ENCODE measurements around the gene TSHZ3.

Gene TSHZ3, protein sequence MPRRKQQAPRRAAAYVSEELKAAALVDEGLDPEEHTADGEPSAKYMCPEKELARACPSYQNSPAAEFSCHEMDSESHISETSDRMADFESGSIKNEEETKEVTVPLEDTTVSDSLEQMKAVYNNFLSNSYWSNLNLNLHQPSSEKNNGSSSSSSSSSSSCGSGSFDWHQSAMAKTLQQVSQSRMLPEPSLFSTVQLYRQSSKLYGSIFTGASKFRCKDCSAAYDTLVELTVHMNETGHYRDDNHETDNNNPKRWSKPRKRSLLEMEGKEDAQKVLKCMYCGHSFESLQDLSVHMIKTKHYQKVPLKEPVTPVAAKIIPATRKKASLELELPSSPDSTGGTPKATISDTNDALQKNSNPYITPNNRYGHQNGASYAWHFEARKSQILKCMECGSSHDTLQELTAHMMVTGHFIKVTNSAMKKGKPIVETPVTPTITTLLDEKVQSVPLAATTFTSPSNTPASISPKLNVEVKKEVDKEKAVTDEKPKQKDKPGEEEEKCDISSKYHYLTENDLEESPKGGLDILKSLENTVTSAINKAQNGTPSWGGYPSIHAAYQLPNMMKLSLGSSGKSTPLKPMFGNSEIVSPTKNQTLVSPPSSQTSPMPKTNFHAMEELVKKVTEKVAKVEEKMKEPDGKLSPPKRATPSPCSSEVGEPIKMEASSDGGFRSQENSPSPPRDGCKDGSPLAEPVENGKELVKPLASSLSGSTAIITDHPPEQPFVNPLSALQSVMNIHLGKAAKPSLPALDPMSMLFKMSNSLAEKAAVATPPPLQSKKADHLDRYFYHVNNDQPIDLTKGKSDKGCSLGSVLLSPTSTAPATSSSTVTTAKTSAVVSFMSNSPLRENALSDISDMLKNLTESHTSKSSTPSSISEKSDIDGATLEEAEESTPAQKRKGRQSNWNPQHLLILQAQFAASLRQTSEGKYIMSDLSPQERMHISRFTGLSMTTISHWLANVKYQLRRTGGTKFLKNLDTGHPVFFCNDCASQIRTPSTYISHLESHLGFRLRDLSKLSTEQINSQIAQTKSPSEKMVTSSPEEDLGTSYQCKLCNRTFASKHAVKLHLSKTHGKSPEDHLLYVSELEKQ

DNA sequence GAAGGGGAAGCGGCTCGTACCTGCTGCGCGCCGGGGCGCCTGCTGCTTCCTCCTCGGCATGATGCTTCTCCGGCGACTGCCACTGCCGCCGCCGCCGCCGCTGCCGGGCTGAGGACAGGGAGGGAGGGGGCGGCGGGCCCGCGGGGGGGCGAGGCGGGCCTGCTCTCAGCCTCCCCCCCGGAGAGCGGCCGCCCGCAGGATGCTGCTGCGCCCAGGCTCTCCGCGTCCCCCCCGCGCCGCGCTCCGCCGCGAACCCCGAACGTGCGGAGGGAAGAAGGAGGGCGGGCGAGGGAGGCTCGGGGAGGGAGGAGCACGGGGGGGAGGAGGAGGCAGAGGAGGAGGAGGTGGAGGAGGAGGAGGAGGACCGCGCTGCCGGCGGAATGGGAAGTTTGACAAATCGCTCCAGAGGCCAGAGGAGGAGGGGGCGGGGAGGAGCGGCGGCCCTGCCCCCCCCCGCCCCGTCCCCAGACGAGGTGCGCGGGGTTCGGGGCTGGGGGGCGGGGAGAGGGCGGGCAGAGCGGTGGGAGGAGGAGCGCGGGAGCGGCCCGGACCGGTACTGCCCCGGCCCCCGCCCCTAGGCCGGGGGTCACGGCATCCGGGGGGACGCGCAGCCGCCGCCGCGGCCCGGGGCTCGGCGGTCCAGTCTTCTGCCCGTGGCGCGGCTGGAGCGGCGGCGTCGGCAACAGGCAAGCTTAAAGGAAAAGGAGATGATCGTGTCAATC lies at the start of gene TSHZ3:
TSS of gene TSHZ3 (minus strand) at position 277 of the 722 bp plus-strand sequence. CDS start at position 60, 217 bp downstream.
- peak; percentile 75 for DNase-seq

DNA sequence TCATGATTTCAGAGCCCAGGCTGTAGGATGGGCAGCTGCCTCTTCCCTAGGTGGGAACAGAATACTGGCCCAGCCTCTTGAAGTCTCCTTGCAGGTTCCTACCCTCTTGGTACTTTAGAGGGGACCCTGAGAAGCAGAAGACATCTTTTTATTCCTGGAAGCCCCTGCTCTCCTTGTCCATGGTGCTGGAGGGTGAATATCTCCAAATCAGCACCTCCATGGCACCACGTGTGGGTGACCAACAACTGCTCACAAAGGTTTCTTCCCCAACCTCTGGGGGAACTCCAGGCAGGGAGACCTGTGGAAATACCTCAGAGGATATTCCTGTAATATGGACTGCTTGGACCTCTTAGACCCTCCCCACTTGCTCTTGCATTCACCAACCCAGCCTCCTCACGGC lies 48.1 kb upstream of the TSHZ3 start:
- no peak for DNase-seq

DNA sequence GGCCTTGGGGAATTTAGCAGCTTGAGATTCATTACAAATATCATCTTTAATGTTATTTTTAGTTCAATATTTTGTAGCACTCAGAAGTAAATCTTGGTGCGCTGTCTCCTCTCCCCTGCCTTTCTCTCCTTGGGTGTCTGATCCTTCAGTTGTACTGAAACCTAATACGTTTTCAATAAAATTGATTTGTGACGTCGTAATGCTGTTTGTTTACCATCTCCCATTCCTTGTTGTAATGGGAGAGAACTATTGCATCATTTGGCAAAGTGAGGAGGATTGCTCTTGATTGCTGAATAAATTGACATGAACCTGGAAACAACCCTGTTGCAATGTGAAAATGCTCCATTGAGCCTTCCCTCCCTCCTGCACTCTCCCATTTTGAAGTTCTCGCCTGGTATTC lies 43.2 kb upstream of the TSHZ3 start:
- no peak for DNase-seq

DNA sequence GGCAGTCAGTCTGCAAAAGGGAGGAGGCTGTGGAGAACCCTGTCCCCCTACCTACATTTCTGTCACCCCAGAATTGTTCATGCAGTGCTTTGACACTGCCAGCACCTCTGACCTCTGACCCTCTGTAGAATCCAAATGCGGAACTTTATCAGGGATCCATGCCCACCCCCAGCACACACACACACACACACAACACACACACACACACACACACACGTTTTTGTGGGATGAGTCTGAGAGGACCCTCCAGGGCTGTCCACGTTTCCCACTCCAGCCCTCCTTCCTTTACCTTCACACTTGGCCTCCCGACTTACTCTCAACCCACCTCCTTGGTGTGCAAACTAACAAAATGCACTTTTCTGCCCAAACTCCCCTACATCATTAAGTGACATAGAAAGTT lies 42.3 kb upstream of the TSHZ3 start:
- no peak for DNase-seq

DNA sequence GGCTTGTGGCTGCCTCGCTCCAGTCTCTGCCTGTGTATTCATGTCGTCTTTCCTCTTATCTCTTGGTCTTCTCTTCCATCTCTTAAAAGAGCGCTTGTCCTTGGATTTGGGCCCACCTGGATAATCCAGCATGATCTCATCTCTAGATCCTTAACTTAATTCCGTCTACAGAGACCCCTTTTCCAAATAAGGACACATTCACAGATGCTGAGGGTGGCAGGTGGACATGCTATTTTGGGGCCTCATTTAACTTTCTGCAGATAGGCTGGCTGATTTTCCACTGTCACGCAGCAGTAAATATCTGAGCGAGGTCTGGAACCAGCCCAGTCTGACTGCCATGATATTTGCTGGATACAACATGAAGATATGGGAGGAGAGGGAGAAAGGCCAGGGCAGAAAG lies 41.5 kb upstream of the TSHZ3 start:
- DNase-seq = no peak

DNA sequence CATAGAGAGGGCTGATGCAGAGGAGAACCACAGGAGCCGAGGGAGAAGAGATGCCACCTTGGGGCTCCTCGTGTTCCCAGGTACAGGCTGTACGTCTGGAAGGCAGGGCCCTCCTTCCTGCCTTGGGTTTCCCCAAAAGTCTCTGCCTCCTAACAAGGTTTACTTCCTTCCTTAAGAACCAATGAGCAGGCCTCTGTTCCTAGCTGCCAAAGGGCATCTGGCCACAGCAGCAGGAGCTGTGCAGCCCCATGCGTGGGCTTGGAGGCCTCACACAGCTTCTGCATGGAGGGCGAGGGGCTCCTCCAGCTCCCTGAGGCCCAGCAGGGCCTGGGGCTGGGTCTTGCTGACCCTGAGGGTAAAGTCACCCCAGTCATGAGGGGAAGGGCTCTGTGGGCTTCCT lies 40.6 kb upstream of the TSHZ3 start:
- no peak for DNase-seq

DNA sequence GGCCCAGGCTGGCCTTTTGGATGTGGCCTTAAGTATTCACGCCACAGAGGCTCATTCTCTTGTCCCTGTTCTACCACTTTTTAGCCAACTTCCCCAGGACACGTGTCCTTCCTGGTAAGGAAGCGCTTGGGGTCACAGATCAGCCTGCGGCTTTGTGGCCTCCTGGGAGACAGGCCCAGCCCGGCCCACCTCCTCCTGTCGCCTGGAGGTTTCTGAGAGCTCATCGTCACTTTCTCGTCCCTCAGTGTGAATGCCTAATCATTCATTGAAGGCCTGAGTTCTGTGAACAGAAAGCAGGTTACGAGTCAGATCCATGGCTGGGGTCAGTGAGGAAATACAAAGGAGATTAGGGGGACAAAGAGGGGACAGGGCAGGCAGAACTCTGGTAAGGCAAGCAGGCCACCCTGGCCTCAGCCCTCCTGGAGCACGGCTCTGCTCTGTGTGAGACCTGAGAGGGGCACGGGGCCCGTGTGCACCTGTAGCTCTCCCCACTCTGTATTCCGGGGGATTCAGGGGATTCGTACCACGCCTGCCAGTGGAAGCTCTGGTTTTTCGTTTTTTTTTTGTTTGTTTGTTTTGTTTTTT lies 38.6 kb upstream of the TSHZ3 start:
- no peak for DNase-seq

DNA sequence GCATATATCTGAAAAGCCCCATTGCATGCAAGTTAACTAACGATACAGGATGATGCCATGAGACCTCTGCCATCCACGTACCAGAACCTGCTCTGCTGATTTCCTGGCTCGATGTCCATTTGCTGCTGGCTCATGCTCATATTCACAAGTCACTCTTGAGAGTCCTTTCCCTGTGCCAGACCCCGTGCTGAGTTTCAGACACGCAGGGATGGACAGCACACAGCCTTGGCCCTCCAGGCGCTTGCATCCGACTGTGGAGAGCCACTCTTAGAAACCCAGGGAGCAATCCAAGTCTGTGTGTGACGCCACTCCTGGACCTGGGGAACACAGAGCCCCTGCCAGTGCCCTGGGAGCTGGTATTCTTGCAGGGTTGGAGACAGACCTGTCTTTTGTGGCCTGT lies 37.6 kb upstream of the TSHZ3 start:
- DNase-seq = no peak

DNA sequence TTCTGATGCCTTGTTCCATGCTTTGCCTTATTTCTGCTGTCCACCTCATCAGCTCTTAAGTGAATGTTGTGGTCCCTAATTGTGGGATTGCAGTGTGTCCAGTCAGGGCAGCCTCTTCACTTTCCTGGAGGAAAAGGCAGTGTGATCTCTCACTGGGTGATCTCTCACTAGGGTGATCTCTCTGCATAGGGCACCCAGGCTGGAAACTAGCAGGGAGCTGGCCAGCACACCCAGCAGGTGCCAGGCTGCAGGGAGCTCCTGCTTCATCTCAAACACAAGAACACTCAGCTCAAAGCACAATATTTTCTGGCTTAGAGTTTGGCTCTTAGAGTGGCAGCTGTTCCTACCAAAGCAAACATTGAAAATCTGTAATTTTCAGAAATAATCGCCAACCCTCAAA lies 36.5 kb upstream of the TSHZ3 start:
- no peak for DNase-seq

DNA sequence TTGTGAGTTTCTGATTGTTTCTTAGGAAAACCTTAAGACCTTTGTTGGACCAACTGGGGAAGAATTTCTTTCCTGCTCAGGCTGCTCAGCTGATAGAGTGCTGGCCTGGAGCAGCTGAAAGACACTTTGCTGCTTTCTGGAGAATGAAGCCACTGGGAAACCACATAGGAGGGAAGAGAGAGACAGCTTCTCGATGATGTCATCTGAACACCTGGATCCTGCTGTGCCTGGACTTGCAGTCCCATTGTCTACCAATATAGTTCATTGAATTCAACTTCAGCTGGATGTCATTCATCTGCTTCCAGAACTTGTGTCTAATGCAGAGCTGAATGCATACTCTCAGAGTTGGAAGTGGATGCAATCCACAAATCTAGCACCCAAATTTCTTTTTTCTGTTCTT lies 34.3 kb upstream of the TSHZ3 start:
- no peak for DNase-seq

DNA sequence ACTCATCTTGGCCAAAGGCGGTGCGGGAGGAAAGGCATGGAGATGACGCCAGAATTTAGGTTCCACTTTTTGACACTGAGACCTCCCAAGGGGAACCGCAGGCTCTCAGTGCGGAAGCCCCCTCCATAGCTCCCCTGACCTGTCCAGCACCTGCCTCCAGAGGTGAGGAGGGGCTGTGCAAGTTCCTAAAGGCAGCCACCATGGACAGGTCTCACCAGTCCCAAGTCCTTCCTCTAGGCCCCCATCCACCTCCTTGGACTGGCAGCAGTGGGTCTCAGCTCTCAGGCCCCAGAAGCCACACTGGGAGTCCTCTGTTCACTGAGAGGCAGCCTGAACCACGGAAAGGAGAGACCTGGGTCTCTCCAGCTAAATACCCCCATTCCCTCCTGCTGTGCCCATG lies 31.6 kb upstream of the TSHZ3 start:
- no peak for DNase-seq

DNA sequence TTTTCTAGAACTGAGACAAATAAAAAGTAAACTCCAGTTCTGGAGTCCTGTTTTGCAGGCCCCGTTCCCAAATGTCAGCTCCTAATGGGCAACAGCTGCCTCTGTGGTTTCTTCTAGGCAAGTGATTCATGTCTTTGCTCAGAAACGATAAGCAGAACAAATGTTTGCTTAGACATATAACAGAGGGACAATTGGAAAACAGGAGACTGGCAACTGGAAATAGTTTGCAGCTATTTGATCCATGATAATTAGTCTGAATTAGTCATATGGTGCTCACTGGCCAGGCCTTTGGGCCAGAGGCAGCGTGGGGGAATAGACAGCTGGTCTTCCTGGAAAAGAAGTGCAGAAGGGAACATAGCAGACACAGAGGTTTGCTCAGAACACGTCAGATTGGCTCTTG lies 29.2 kb upstream of the TSHZ3 start:
- no peak for DNase-seq

DNA sequence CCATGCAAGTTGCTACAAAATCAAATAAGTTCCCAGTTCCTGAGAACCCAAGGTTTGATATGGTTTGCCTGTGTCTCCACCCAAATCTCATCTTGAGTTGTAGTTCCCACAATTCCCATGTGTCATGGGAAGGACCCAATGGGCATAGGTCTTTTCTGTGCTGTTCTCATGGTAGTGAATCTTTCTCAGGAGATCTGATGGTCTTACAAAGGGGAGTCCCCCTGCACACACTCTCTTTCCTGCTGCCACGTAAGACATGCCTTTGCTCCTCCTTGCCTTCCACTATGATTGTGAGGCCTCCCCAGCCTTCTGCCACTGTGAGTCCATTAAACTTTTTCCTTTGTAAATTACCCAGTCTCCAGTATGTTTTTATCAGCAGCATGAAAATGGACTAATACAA lies 28.5 kb upstream of the TSHZ3 start:
- DNase-seq = no peak

DNA sequence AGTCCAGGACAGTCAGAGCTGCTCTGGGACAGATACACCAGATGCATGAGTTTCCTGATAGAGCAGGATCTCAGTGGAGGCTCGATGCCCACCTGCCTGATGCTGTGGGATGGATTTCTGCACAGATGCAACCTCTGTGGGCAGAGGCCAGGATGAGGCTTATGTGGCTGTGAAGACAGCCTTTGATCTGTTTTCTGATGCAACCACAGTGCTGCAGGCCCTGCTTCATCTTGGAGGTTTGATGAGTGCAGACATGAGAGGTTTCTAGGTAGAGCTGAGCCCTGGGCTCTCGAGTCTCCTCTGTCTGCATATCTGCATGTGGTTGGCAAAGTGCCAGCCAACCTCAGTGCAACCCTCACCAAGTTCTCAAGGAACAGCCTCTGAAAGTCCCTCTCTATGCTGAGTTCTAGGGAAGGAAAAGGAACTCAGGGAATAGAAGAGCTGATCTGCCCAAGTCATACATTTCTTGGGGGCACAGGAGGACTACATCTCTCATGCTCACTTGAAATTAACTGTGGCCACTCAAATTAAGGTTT lies 23.1 kb upstream of the TSHZ3 start:
- no peak for DNase-seq

DNA sequence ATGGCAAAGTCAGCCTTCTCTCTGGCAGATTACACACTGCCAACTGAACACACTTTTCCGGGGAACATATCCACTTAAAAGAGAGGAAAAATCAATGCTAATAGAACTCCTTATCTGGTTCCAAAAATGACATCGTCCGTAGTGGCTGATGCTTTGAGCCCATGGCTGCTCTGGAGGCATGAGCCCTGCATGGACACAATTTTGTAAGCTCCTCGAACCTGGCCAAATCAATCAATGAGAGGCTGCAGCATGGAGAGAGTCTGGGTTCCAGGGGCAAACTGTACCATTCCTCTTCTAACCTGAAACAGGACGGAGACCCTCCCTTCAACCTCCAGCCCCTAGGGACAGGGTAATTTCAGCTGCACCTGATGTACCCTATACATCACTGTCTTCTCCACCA lies 21.0 kb upstream of the TSHZ3 start:
- DNase-seq = no peak

DNA sequence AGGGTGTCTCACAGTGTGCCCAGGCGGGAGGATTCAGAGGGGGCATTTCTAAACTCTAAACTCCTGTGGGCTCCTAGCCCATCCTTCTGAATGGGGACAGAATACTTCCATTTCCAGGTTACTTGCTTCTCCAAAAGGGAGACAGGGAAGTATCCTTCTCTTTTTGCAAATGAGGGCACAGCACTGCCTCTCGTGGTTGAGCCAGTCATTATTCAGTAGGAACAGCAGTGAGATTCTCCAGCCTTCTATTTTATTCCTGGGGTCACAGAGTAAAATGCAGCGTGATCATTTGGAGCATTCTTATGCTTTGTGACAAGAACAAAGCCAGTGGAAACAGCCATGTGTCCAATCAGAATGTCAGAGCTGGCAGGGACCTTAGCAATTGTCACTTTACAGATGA lies 15.7 kb upstream of the TSHZ3 start:
- no peak for DNase-seq

DNA sequence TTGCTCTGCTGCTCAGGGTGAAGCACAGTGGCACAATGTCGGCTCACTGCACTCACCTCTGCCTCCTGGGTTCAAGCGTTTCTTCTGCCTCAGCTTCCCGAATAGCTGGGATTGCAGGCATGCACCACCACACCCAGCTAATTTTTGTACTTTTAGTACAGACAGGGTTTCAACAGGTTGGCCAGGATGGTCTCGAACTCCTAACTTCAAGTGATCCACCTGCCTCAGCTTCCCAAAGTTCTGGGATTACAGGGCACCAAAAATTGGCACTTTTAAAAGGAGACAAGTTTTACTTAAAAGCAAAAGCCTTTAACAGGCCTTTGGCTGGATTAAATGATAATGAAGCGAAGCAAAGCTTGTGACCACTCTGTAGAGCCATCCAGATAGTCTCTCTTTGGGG lies 12.5 kb upstream of the TSHZ3 start:
- DNase-seq = no peak

DNA sequence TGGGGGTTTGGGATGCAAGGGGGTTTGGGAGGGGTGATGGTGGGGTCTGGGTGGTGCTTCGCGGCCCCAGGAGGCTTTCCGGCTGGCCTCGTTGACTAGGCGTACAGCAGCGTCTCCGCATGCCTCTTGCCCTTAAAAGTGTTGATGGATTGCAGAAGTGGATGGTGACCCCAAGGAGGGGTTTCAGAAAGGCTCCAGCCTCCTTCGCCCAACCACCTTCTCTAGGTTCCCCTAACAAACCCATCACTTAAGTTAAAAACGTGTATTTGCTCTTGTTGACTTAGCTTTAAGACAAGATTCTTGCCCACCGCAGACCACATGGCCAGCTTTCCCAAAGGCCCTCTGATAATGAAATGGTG lies 8.1 kb upstream of the TSHZ3 start:
- DNase-seq = no peak

DNA sequence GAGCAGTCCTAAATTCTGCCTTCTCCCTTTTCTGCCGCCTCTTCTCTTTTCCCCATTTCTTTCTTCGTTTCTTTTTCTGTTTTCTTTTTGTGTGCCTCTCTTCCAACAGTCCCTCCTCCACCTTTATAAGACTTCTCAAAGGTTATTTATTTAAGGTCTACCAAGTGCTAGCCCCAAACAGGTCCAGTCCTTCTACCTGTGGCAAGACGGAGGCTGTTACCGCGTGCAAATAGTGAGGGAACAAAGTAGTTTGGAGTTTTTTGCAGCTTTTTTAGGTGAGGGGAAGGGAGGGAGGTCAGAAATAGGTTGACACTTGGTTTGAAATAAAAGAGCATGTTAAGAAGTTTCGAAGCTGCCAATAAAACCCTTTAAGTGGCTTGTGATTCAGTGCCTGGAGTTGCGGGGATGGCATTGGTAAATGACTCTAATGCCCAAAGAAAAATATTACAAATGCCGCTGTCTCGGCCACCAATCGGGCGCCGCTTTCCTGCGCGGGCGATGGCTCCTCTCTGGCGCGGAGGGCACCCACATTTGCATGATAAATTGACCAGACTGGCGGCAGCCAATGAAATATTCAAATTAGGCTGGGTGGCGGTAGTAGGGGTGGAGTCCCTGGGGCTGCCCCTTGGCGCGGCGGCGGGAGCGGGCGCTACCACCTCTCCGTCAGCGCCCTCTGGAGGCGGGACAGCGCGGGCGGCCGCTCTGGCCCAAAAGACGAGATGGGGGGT lies 7.5 kb upstream of the TSHZ3 start:
- no peak for DNase-seq

DNA sequence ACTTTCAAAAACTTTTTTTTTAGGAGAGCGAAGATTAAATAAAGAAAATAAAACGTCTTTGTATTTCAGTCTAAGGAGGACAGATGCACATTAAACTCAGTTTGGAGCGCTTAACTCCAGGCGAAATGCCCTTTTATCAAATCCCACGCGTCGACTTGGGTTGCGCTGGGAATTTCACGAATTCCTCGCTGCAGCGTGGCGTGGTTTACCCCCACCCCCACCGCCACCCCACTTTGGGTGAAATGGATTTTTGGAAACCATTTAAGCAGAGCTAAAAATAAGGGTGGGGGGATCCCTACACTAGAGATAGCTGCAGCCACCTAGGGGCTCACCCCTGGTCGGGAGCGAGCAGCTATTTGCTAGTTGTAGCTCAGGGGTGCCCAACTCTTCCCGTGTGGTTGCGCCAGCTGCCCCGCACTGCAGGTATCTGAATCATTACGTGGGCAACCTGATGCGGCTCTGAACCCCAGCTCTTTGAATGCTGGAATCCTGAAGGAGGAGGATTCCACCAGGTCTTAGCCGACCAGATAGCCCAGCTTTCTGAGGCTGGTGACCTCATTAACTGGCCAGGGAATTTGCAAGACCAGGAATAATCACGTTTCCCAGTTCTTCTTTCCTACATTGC lies 6.5 kb upstream of the TSHZ3 start:
- no peak for DNase-seq

Measured in NCI-H226 (cell line).